Peyer's patch (tissue), 4 donors: ENCODE results near the gene PPFIBP1.

Experiments used
- CTCF ChIP-seq, 6 experiments: fragments of 450-650 bp in 4 of 6; fragments of 200-600 bp in 2 of 6; sonication (generic) in 1 of 6; IDR thresholded peaks; one replicate each; pipeline ENCODE4 v1.5.1; 2017 to 2019; ENCODE audit warnings: antibody characterized with exemption in 6 of 6, mild to moderate bottlenecking in 3 of 6, moderate library complexity in 1 of 6
- POLR2A ChIP-seq, 2 donors: fragments of 450-650 bp; IDR thresholded peaks; one replicate each; pipeline ENCODE4 v1.5.1; 2017; ENCODE audit warnings: antibody characterized with exemption in 2 of 2, mild to moderate bottlenecking in 2 of 2, moderate library complexity in 2 of 2

- TF ChIP-seq CTCF (IDR thresholded peaks at IDR 0.05) (no peak), POLR2A (IDR thresholded peaks at IDR 0.05) (no peak)
Measured at GRCh38 chr12:27575762-27576118, 51.7 kb downstream of the PPFIBP1 start.
